ENCODE data around the gene RNFT2. TPM values are rescaled to one million over a fixed set of nuclear protein-coding genes. Genes with fewer than 3 reads are reported as not detected.

RNFT2 gene
- polyA plus RNA-seq, 2 of the 4 experiments (the other 2 are of a cell fraction): 2.6 to 7.2 TPM

DNA sequence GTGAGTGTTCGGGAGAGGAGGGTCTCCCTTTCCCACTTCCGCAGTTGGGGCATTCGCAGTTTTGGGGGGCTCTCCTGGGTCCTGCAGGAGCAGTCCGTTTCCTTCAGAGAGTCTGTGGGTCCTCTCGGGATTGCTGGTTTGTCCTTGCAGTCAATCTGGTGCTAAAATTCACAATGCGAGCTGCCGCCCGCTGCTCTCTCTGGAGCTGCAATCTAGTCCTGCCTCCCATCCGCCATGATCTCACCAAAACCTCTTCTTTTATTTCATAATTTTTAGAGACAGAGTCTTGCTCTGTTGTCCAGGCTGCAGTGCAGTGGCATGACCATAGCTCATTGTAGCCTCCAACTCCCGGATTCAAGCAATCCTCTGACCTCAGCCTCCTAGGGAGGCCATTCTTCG, 22.5 kb downstream of the RNFT2 start:
- ATAC-seq (no peak), FAIRE-seq (no peak), DNase-seq (ENCODE audit: low read depth in 1 of 2, low spot score in 1 of 2) (no peak)
- Histone ChIP-seq H3K4me2 (no peak overlapping the region), H3K27ac (no peak overlapping the region), H3K4me3 (no peak overlapping the region), H3K9me3 (no peaks in the 10 kb centered on the region), H3K4me1 (peaks cover 6% of the 10 kb centered on the region)
- ChIA-PET CTCF (interaction anchor here (0.7 to 2.6 kb wide), 3 partner anchors 23 to 122 kb away, joined by 3 to 7 read pairs (median 6); no protein-coding TSS in a partner anchor), POLR2A (no interaction called here)
- TF ChIP-seq ZSCAN20 (CRISPR knock-in tag; IDR thresholded peaks at IDR 0.05) (no peak), ZFP36 (IDR thresholded peaks at IDR 0.05; ENCODE audit: borderline replicate concordance, partially characterized antibody) (no peak), RCOR1 (IDR thresholded peaks at IDR 0.05; ENCODE audit: low read depth, low read length) (no peak), RFX5 (IDR thresholded peaks at IDR 0.05) (no peak), ELK1 (IDR thresholded peaks at IDR 0.05; ENCODE audit: low read depth, low read length) (no peak), POLR2AphosphoS2 (conservative IDR thresholded peaks at IDR 0.05; ENCODE audit: low read length) (no peak), NR3C1 (IDR thresholded peaks at IDR 0.05) (no peak), CEBPB (IDR thresholded peaks at IDR 0.05) (no peak), FOXS1 (CRISPR knock-in tag; IDR thresholded peaks at IDR 0.05) (no peak), FOSB (CRISPR knock-in tag; IDR thresholded peaks at IDR 0.05) (no peak), GATA3 (IDR thresholded peaks at IDR 0.05; ENCODE audit: borderline replicate concordance) (no peak), FOSL2 (IDR thresholded peaks at IDR 0.05) (no peak), FOSL2 (CRISPR knock-in tag; IDR thresholded peaks at IDR 0.05) (no peak), BHLHE40 (IDR thresholded peaks at IDR 0.05; ENCODE audit: low read depth, low read length) (no peak), HOXB13 (CRISPR knock-in tag; IDR thresholded peaks at IDR 0.05; ENCODE audit: low read depth) (no peak), KDM1A (IDR thresholded peaks at IDR 0.05; ENCODE audit: low read depth) (no peak), EHF (CRISPR knock-in tag; IDR thresholded peaks at IDR 0.05) (no peak), MAFK (IDR thresholded peaks at IDR 0.05; ENCODE audit: partially characterized antibody) (no peak), MAX (IDR thresholded peaks at IDR 0.05) (no peak), EP300 (IDR thresholded peaks at IDR 0.05) (no peak)
- WGBS (ENCODE audit: missing lambda C conversion rate): 95% methylated on average over 11 of the region's 11 CpGs

- H3K9me3 ChIP-seq: no peaks in the 10 kb centered on the region
- H3K4me3 ChIP-seq: no peak overlapping the region
- DNase-seq (ENCODE audit: low read depth in 1 of 2, low spot score in 1 of 2): no peak
- no peak overlapping the region for H3K4me2 ChIP-seq
- WGBS (ENCODE audit: missing lambda C conversion rate): 96% methylated on average over 4 of the region's 4 CpGs
- H3K27ac ChIP-seq: no peak overlapping the region
- no peak for TF ChIP-seq MAX (IDR thresholded peaks at IDR 0.05)
- no peak for TF ChIP-seq TP53 (CRISPR knock-in tag; IDR thresholded peaks at IDR 0.05)
- no peak for TF ChIP-seq HEYL (CRISPR knock-in tag; IDR thresholded peaks at IDR 0.05)
- no peak for TF ChIP-seq SMC3 (IDR thresholded peaks at IDR 0.05)
- TF ChIP-seq GATA3 (IDR thresholded peaks at IDR 0.05; ENCODE audit: borderline replicate concordance): no peak
- TF ChIP-seq ZNF302 (CRISPR knock-in tag; IDR thresholded peaks at IDR 0.05): no peak
- peaks cover 6% of the 10 kb centered on the region for H3K4me1 ChIP-seq
- ATAC-seq: no peak
- no peak for FAIRE-seq
- ChIA-PET CTCF (no interaction called here), POLR2A (no interaction called here)
Observed at GRCh38 chr12:116761499-116761898, 23.4 kb downstream of the RNFT2 start.

DNA sequence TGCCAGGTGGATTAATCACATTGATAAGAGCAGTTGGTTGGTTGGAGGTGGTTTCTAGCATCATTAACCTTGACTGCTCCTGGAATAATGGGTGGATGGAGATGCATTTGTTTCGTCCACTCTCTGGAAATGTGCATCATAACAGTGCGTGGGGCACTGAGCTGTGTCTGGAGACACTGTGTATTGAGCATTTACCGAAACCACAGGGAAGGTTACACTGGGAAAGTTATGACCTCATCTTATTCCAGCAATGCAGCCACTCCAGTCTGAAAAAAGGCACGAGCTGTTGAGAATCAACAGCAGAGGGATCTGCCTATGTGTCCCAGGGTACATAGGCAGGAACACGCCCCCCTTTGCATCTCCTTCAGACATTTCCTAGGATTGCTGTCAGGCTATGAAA, 27.2 kb downstream of the RNFT2 start:
- FAIRE-seq (no peak), DNase-seq (ENCODE audit: low read depth in 1 of 2, low spot score in 1 of 2) (no peak), ATAC-seq (peak; percentile 13 to 25; a peak in 3 of 6 replicates)
- Histone ChIP-seq H3K9me3 (no peaks in the 10 kb centered on the region), H3K4me3 (no peak overlapping the region), H3K4me1 (peaks cover under 1% of the 10 kb centered on the region; the same call in 1 of the 3 replicates), H3K4me2 (no peak overlapping the region), H3K27ac (no peak overlapping the region)
- CTCF ChIA-PET: interaction anchor here (0.8 to 2.5 kb wide), 3 partner anchors 15 to 117 kb away, joined by 3 to 7 read pairs (median 7); no protein-coding TSS in a partner anchor
- 72% methylated on average over 5 of the region's 5 CpGs for WGBS (ENCODE audit: missing lambda C conversion rate)
- POLR2A ChIA-PET: no interaction called here
- TF ChIP-seq HEYL (CRISPR knock-in tag; IDR thresholded peaks at IDR 0.05) (no peak), CBX2 (IDR thresholded peaks at IDR 0.05; ENCODE audit: borderline replicate concordance, low read depth) (no peak), ZNF302 (CRISPR knock-in tag; IDR thresholded peaks at IDR 0.05) (no peak)
